Peyer's patch (tissue), 4 donors: ENCODE results near the gene ADGRG1. TPM values are rescaled to one million over a fixed set of nuclear protein-coding genes. Genes with fewer than 3 reads are reported as not detected.
A peak's percentile ranks its signal among the peaks of the same experiment; 100 is the strongest.

Experiments
- DNase-seq, 3 donors: peaks; one replicate each; pipeline ENCODE4 v3.0.0-alpha.2; 2017 to 2019
- H3K27ac ChIP-seq, 4 donors: fragments of 200-600 bp; sonication (generic); one replicate each; pipeline ENCODE4 v1.5.1; 2016 to 2019
- H3K27me3 ChIP-seq, 2 donors: fragments of 200-600 bp; sonication (generic); one replicate each; pipeline ENCODE4 v1.5.1; 2019
- H3K36me3 ChIP-seq, 3 donors: fragments of 200-600 bp; sonication (generic); one replicate each; pipeline ENCODE4 v1.5.1; 2016 to 2019
- H3K4me1 ChIP-seq, 4 donors: fragments of 200-600 bp; sonication (generic); one replicate each; pipeline ENCODE4 v1.5.1; 2016 to 2019
- H3K4me3 ChIP-seq, 4 donors: fragments of 200-600 bp; sonication (generic); 1 replicate in 3 of 4; 2 replicates in 1 of 4; pipeline ENCODE4 v1.5.1; 2016 to 2019; ENCODE audit warnings: mild to moderate bottlenecking in 1 of 4
- H3K9me3 ChIP-seq, 4 donors: fragments of 200-600 bp; sonication (generic); one replicate each; pipeline ENCODE4 v1.5.1; 2016 to 2019; ENCODE audit warnings: mild to moderate bottlenecking in 1 of 4
- CTCF ChIP-seq, 6 experiments: fragments of 450-650 bp in 4 of 6; fragments of 200-600 bp in 2 of 6; sonication (generic) in 1 of 6; IDR thresholded peaks; one replicate each; pipeline ENCODE4 v1.5.1; 2017 to 2019; ENCODE audit warnings: antibody characterized with exemption in 6 of 6, mild to moderate bottlenecking in 3 of 6, moderate library complexity in 1 of 6
- POLR2A ChIP-seq, 2 donors: fragments of 450-650 bp; IDR thresholded peaks; one replicate each; pipeline ENCODE4 v1.5.1; 2017; ENCODE audit warnings: antibody characterized with exemption in 2 of 2, mild to moderate bottlenecking in 2 of 2, moderate library complexity in 2 of 2
- total RNA-seq, 4 donors: library from RNA; depleted of rRNA; stranded (reverse); fragments of >200 nt; gene quantifications; one replicate each; pipeline ENCODE4 v1.1.0, GENCODE V29; 2016

ADGRG1 gene
- total RNA-seq, 4 donors from 2014 or later = 12.8 to 50.3 (median 34.7) TPM

- Histone ChIP-seq H3K27me3 (no peaks in the 10 kb centered on the region), H3K4me3 (no peak overlapping the region), H3K9me3 (no peaks in the 10 kb centered on the region), H3K4me1 (no peaks in the 10 kb centered on the region), H3K36me3 (no peaks in the 10 kb centered on the region), H3K27ac (no peak overlapping the region)
- peak in 1 of 3 donors; percentile 9 for DNase-seq
- TF ChIP-seq CTCF (IDR thresholded peaks at IDR 0.05) = no peak
- TF ChIP-seq POLR2A (IDR thresholded peaks at IDR 0.05) = no peak
Measured at GRCh38 chr16:57704905-57705852, 76.7 kb downstream of the ADGRG1 start.

GRCh38 chr16:57706717-57707116 is 78.3 kb downstream of the ADGRG1 start:
- no peaks in the 10 kb centered on the region for H3K36me3 ChIP-seq
- TF ChIP-seq CTCF (IDR thresholded peaks at IDR 0.05) = no peak
- TF ChIP-seq POLR2A (IDR thresholded peaks at IDR 0.05) = no peak
- H3K27ac ChIP-seq = no peak overlapping the region
- no peaks in the 10 kb centered on the region for H3K27me3 ChIP-seq
- DNase-seq = no peak
- no peaks in the 10 kb centered on the region for H3K4me1 ChIP-seq
- H3K4me3 ChIP-seq = no peak overlapping the region
- no peaks in the 10 kb centered on the region for H3K9me3 ChIP-seq

GRCh38 chr16:57707331-57707730 is 78.9 kb downstream of the ADGRG1 start:
- H3K27me3 ChIP-seq = no peaks in the 10 kb centered on the region
- TF ChIP-seq POLR2A (IDR thresholded peaks at IDR 0.05) (no peak), CTCF (IDR thresholded peaks at IDR 0.05) (no peak)
- no peak overlapping the region for H3K27ac ChIP-seq
- no peaks in the 10 kb centered on the region for H3K9me3 ChIP-seq
- H3K36me3 ChIP-seq = no peaks in the 10 kb centered on the region
- H3K4me1 ChIP-seq = no peaks in the 10 kb centered on the region
- peak in 1 of 3 donors; percentile 21 for DNase-seq
- no peak overlapping the region for H3K4me3 ChIP-seq

GRCh38 chr16:57708168-57708567 is 79.7 kb downstream of the ADGRG1 start:
- TF ChIP-seq POLR2A (IDR thresholded peaks at IDR 0.05) (no peak), CTCF (IDR thresholded peaks at IDR 0.05) (no peak)
- H3K36me3 ChIP-seq = no peaks in the 10 kb centered on the region
- H3K27me3 ChIP-seq = no peaks in the 10 kb centered on the region
- peak in 1 of 3 donors; percentile 2 for DNase-seq
- H3K4me3 ChIP-seq = no peak overlapping the region
- no peaks in the 10 kb centered on the region for H3K4me1 ChIP-seq
- H3K27ac ChIP-seq = no peak overlapping the region
- no peaks in the 10 kb centered on the region for H3K9me3 ChIP-seq

- H3K27me3 ChIP-seq = no peaks in the 10 kb centered on the region
- no peaks in the 10 kb centered on the region for H3K36me3 ChIP-seq
- TF ChIP-seq POLR2A (IDR thresholded peaks at IDR 0.05) (no peak), CTCF (IDR thresholded peaks at IDR 0.05) (no peak)
- no peaks in the 10 kb centered on the region for H3K4me1 ChIP-seq
- no peak overlapping the region for H3K4me3 ChIP-seq
- no peaks in the 10 kb centered on the region for H3K9me3 ChIP-seq
- H3K27ac ChIP-seq = no peak overlapping the region
- peak in 1 of 3 donors; percentile 9 for DNase-seq
Measured at GRCh38 chr16:57709663-57710062, 81.2 kb downstream of the ADGRG1 start.
